Measurements from ENCODE around the gene MED26. TPM values are rescaled to one million over a fixed set of nuclear protein-coding genes. Genes with fewer than 3 reads are reported as not detected.

MED26 gene
- total RNA-seq, 1 donor from 2014 or later = 3.5 TPM

- intact Hi-C loops (cut with DNase I) = no loop called here
- no peak for DNase-seq (ENCODE audit: low spot score in 2 of 2)
- H3K27me3 ChIP-seq = no peaks in the 10 kb centered on the region
- no peak for TF ChIP-seq CTCF (IDR thresholded peaks at IDR 0.05)
- peaks cover 0 to 2% of the 10 kb centered on the region in 2 donors for H3K4me1 ChIP-seq
- H3K27ac ChIP-seq = no peak overlapping the region
- no peaks in the 10 kb centered on the region for H3K9me3 ChIP-seq
- no peak overlapping the region for H3K4me3 ChIP-seq
- no peaks in the 10 kb centered on the region for H3K36me3 ChIP-seq
These were observed 27.2 kb downstream of the MED26 start for GRCh38 chr19:16600824-16601223.

- intact Hi-C loops (cut with DNase I) = no loop called here
- H3K4me1 ChIP-seq = peaks cover 0 to 2% of the 10 kb centered on the region in 2 donors
- H3K27me3 ChIP-seq = no peaks in the 10 kb centered on the region
- H3K36me3 ChIP-seq = no peaks in the 10 kb centered on the region
- no peaks in the 10 kb centered on the region for H3K9me3 ChIP-seq
- no peak for DNase-seq (ENCODE audit: low spot score in 2 of 2)
- no peak for TF ChIP-seq CTCF (IDR thresholded peaks at IDR 0.05)
- no peak overlapping the region for H3K4me3 ChIP-seq
- no peak overlapping the region for H3K27ac ChIP-seq
These were observed 28.2 kb downstream of the MED26 start for GRCh38 chr19:16599655-16600346.

- no peak for DNase-seq (ENCODE audit: low spot score in 2 of 2)
- Histone ChIP-seq H3K27ac (no peak overlapping the region), H3K9me3 (no peaks in the 10 kb centered on the region), H3K4me3 (no peak overlapping the region), H3K36me3 (no peaks in the 10 kb centered on the region), H3K4me1 (peaks cover 0 to 2% of the 10 kb centered on the region in 2 donors), H3K27me3 (no peaks in the 10 kb centered on the region)
- intact Hi-C loops (cut with DNase I) = no loop called here
- no peak for TF ChIP-seq CTCF (IDR thresholded peaks at IDR 0.05)
These were observed 29.2 kb downstream of the MED26 start for GRCh38 chr19:16598848-16599247.

GRCh38 chr19:16596399-16596798, 31.6 kb downstream of the MED26 start:
- H3K9me3 ChIP-seq = no peaks in the 10 kb centered on the region
- H3K4me1 ChIP-seq = no peaks in the 10 kb centered on the region
- H3K36me3 ChIP-seq = no peaks in the 10 kb centered on the region
- H3K4me3 ChIP-seq = no peak overlapping the region
- no peak for DNase-seq (ENCODE audit: low spot score in 2 of 2)
- intact Hi-C loops (cut with DNase I) = no loop called here
- no peak for TF ChIP-seq CTCF (IDR thresholded peaks at IDR 0.05)
- H3K27ac ChIP-seq = no peak overlapping the region
- no peaks in the 10 kb centered on the region for H3K27me3 ChIP-seq

GRCh38 chr19:16595097-16595496, 32.9 kb downstream of the MED26 start:
- no peaks in the 10 kb centered on the region for H3K36me3 ChIP-seq
- H3K4me1 ChIP-seq = no peaks in the 10 kb centered on the region
- no peaks in the 10 kb centered on the region for H3K27me3 ChIP-seq
- DNase-seq (ENCODE audit: low spot score in 2 of 2) = no peak
- no peaks in the 10 kb centered on the region for H3K9me3 ChIP-seq
- H3K4me3 ChIP-seq = no peak overlapping the region
- TF ChIP-seq CTCF (IDR thresholded peaks at IDR 0.05) = no peak
- intact Hi-C loops (cut with DNase I) = no loop called here
- H3K27ac ChIP-seq = no peak overlapping the region

- DNase-seq (ENCODE audit: low spot score in 2 of 2) = no peak
- Histone ChIP-seq H3K36me3 (no peaks in the 10 kb centered on the region), H3K4me1 (no peaks in the 10 kb centered on the region), H3K9me3 (no peaks in the 10 kb centered on the region), H3K27ac (no peak overlapping the region), H3K4me3 (no peak overlapping the region), H3K27me3 (no peaks in the 10 kb centered on the region)
- no peak for TF ChIP-seq CTCF (IDR thresholded peaks at IDR 0.05)
- intact Hi-C loops (cut with DNase I) = no loop called here
These were observed 33.3 kb downstream of the MED26 start for GRCh38 chr19:16594681-16595091.

All from ascending aorta (tissue), 2 donors.